Lung (tissue), 12 donors: ENCODE measurements around the gene GNG12. TPM values are rescaled to one million over a fixed set of nuclear protein-coding genes. Genes with fewer than 3 reads are reported as not detected.

Experiments
- ATAC-seq: fragments of 200-7000 bp; cut with Tn5 transposase; one replicate; pipeline ENCODE4 v1.9.1; 2020; ENCODE audit warnings: moderate number of reproducible peaks; ENCODE audit not compliant: insufficient read depth, low FRiP score
- DNase-seq, 3 donors: peaks; one replicate each; pipeline ENCODE4 v3.0.0-alpha.2; 2013 to 2017
- H3K27ac ChIP-seq, 2 donors: one replicate each; pipeline ENCODE4 v1.5.1; 2013; ENCODE audit warnings: mild to moderate bottlenecking in 2 of 2, moderate library complexity in 2 of 2, control low read depth in 1 of 2, inconsistent platforms in 1 of 2, low read depth in 1 of 2, low read length in 1 of 2
- H3K27me3 ChIP-seq, 3 donors: one replicate each; pipeline ENCODE4 v1.5.1; 2013; ENCODE audit warnings: low read length in 2 of 3; ENCODE audit not compliant: control insufficient read depth in 3 of 3, insufficient read depth in 3 of 3
- H3K36me3 ChIP-seq, 4 donors: one replicate each; pipeline ENCODE4 v1.5.1; 2013; ENCODE audit warnings: low read length in 4 of 4, mild to moderate bottlenecking in 1 of 4, moderate library complexity in 1 of 4; ENCODE audit not compliant: control insufficient read depth in 4 of 4, insufficient read depth in 4 of 4
- H3K4me1 ChIP-seq, 5 donors: one replicate each; pipeline ENCODE4 v1.5.1; 2013; ENCODE audit warnings: low read length in 5 of 5, mild to moderate bottlenecking in 2 of 5, moderate library complexity in 1 of 5; ENCODE audit not compliant: control insufficient read depth in 5 of 5, insufficient read depth in 5 of 5
- H3K4me3 ChIP-seq: one replicate; pipeline ENCODE4 v1.5.1; 2013; ENCODE audit warnings: mild to moderate bottlenecking, control low read depth, moderate library complexity
- H3K9ac ChIP-seq, 2 donors: one replicate each; pipeline ENCODE4 v1.5.1; 2013; ENCODE audit warnings: low read length in 2 of 2, control low read depth in 1 of 2; ENCODE audit not compliant: insufficient read depth in 1 of 2
- H3K9me3 ChIP-seq, 4 donors: one replicate each; pipeline ENCODE4 v1.5.1; 2013; ENCODE audit warnings: low read length in 3 of 4, mild to moderate bottlenecking in 1 of 4, moderate library complexity in 1 of 4; ENCODE audit not compliant: control insufficient read depth in 4 of 4, insufficient read depth in 3 of 4
- CTCF ChIP-seq: IDR thresholded peaks from 2 replicates; pipeline ENCODE4 v1.5.1; 2012; ENCODE audit warnings: mild to moderate bottlenecking; ENCODE audit errors: control extremely low read depth, extremely low read depth
- WGBS, 2 donors: extraction: QIAGEN DNeasy Blood & Tissue Kit; methylation state at CpG; one replicate each; pipeline ENCODE4 v1.1.7; 2013; 5-methylcytosine and 5-hydroxymethylcytosine counted together
- polyA plus RNA-seq, 2 donors: library from polyadenylated mRNA; stranded (reverse); fragments of 200-250 nt; gene quantifications; one replicate each; pipeline ENCODE4 v1.2.1, GENCODE V29; 2013
- total RNA-seq, 2 donors: library from RNA; depleted of rRNA in 1 of 2; stranded (reverse); fragments of >200 nt in 1 of 2; gene quantifications; one replicate each; pipeline ENCODE4 v1.2.1, GENCODE V29; 2014 to 2021
- donor health status: control.
- donor health status: control.
- donor health status: Bipolar disorder and iron deficiency.
- donor health status: healthy.
- donor health status: DM: yes; HTN: yes; CAD: no.

Gene GNG12
- total and polyA plus RNA-seq, 4 donors: 14.0 to 68.4 (median 32.1) TPM

DNA sequence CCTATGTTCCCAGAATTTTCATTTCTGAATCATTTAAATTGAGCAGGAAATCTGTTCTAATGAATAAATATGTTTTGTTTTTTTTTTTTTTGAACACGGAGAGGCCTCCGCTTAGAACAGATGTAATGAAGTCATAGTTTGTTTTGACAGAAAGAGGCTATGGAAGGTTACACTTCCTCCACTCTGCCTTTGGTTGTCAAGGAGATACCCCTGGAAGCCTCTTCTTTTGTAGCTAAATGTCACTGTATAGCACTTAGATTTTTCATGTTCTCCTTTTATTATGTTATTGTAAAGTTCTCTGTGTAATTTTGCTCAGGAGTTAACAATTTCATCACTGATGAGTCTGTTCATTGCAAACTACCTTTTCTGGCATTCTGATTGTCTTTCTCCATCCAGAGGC lies 22.7 kb upstream of the GNG12 start:
- no peaks in the 10 kb centered on the region for H3K27me3 ChIP-seq
- no peak overlapping the region for H3K27ac ChIP-seq
- H3K4me1 ChIP-seq: peaks cover 0 to 2% (median 0%) of the 10 kb centered on the region in 5 donors
- H3K9ac ChIP-seq: no peak overlapping the region
- no peak for TF ChIP-seq CTCF
- H3K36me3 ChIP-seq: no peaks in the 10 kb centered on the region
- H3K9me3 ChIP-seq: no peaks in the 10 kb centered on the region
- no peak overlapping the region for H3K4me3 ChIP-seq
- 69 to 86% methylated on average over 2 of the region's 2 CpGs for WGBS, 2 donors
- ATAC-seq: no peak
- peak in 1 of 3 donors; percentile 37 for DNase-seq

GRCh38 chr1:67855444-67855843 lies 22.2 kb upstream of the GNG12 start:
- WGBS, 2 donors: 60 to 61% methylated on average over 4 of the region's 4 CpGs
- H3K9ac ChIP-seq: no peak overlapping the region
- peaks cover 0 to 5% (median 0%) of the 10 kb centered on the region in 5 donors for H3K4me1 ChIP-seq
- no peak for DNase-seq
- no peaks in the 10 kb centered on the region for H3K36me3 ChIP-seq
- ATAC-seq: no peak
- H3K4me3 ChIP-seq: no peak overlapping the region
- H3K27ac ChIP-seq: no peak overlapping the region
- no peaks in the 10 kb centered on the region for H3K27me3 ChIP-seq
- H3K9me3 ChIP-seq: no peaks in the 10 kb centered on the region
- no peak for TF ChIP-seq CTCF

- H3K9me3 ChIP-seq: no peaks in the 10 kb centered on the region
- WGBS, 2 donors: 9 to 49% methylated on average over 2 of the region's 2 CpGs
- H3K36me3 ChIP-seq: no peaks in the 10 kb centered on the region
- DNase-seq (peak; percentile 49 to 66 (median 53)), ATAC-seq (no peak)
- no peak overlapping the region for H3K4me3 ChIP-seq
- peaks cover 0 to 10% (median 0%) of the 10 kb centered on the region in 5 donors for H3K4me1 ChIP-seq
- no peak overlapping the region for H3K27ac ChIP-seq
- no peak overlapping the region for H3K9ac ChIP-seq
- TF ChIP-seq CTCF: peak; percentile 48
- no peaks in the 10 kb centered on the region for H3K27me3 ChIP-seq
These were observed 20.4 kb upstream of the GNG12 start for GRCh38 chr1:67853704-67854103.

- H3K9me3 ChIP-seq: no peaks in the 10 kb centered on the region
- no peaks in the 10 kb centered on the region for H3K27me3 ChIP-seq
- TF ChIP-seq CTCF: no peak
- DNase-seq: no peak
- 91 to 96% methylated on average over 6 of the region's 6 CpGs for WGBS, 2 donors
- H3K4me1 ChIP-seq: peaks cover 0 to 10% (median 0%) of the 10 kb centered on the region in 5 donors
- H3K9ac ChIP-seq: no peak overlapping the region
- H3K36me3 ChIP-seq: no peaks in the 10 kb centered on the region
- H3K4me3 ChIP-seq: no peak overlapping the region
- H3K27ac ChIP-seq: no peak overlapping the region
- no peak for ATAC-seq
These were observed 18.5 kb upstream of the GNG12 start for GRCh38 chr1:67851800-67852199.
